GM10266 (cell line): ENCODE results near the gene TTC7B.

Experiments used
- DNase-seq: peaks from one replicate; pipeline ENCODE4 v3.0.0; 2012; ENCODE audit errors: extremely low spot score
- TF ChIP-seq, protein P1 (sequence below): IDR thresholded peaks from 2 replicates; pipeline ENCODE4 v1.5.1; 2012; ENCODE audit warnings: mild to moderate bottlenecking, low read depth; ENCODE audit not compliant: control insufficient read depth, insufficient read depth; ENCODE audit errors: missing control alignments

Gene TTC7B

DNA sequence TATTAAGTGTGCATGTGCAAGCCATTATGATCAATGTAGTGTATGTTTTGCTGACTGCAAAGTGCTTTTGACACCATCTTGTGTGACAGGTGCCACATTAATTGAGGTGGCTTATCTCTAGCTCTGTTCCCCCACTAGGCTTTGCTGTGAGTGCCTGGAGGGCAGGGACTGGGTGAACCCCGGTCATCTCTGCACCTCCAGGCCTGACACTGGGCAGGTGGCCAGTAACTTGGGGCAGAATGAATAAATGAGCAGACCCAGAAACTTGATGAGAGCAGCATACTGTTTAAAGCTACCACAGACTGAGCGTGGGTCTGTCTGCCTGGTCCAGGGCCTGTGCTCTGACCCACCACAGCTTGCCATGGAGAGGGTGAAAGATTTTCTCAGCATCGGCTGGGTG is 267.8 kb downstream of the TTC7B start:
- no peak for DNase-seq
- TF ChIP-seq, protein P1, sequence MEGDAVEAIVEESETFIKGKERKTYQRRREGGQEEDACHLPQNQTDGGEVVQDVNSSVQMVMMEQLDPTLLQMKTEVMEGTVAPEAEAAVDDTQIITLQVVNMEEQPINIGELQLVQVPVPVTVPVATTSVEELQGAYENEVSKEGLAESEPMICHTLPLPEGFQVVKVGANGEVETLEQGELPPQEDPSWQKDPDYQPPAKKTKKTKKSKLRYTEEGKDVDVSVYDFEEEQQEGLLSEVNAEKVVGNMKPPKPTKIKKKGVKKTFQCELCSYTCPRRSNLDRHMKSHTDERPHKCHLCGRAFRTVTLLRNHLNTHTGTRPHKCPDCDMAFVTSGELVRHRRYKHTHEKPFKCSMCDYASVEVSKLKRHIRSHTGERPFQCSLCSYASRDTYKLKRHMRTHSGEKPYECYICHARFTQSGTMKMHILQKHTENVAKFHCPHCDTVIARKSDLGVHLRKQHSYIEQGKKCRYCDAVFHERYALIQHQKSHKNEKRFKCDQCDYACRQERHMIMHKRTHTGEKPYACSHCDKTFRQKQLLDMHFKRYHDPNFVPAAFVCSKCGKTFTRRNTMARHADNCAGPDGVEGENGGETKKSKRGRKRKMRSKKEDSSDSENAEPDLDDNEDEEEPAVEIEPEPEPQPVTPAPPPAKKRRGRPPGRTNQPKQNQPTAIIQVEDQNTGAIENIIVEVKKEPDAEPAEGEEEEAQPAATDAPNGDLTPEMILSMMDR: no peak

DNA sequence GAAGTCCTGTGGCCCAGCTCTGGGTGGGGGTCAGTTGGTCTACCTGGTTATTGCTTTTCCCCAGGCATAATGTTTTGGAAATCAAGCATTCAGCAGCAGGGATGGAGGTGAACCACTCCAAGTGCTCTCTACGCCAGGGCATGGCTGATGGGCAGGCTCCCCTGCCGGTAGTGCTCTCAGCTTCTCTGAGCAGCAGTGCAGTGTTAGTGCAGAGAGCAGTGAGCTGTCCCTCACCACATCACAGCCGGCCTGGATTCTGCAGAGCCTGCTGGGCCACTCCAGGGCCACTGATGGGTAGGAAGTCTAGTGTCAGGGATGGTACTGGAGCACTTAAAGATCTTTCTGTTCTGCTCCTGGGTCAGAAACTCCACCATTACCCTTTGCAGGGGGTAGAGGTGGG is 268.3 kb downstream of the TTC7B start:
- TF ChIP-seq, protein P1: no peak
- DNase-seq: no peak

DNA sequence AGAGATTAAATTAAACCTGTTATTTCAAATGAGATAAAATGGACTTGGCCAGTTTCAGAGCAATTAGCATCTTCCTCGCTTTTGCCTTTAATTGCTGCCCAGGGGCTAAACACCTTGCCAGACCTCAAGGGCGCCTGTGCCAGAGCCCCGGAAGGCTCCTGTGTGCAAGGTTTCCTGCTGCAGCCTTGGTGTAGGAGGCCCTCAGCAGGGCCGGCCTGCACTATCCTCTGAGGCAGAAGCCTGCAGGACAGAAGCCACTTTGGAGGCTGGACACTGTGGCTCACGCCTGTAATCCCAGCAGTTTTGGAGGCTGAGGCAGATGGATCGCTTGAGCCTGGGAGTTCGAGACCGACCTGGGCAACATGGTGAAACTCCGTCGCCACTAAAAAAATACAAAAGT is 269.0 kb downstream of the TTC7B start:
- DNase-seq: no peak
- TF ChIP-seq, protein P1: no peak

DNA sequence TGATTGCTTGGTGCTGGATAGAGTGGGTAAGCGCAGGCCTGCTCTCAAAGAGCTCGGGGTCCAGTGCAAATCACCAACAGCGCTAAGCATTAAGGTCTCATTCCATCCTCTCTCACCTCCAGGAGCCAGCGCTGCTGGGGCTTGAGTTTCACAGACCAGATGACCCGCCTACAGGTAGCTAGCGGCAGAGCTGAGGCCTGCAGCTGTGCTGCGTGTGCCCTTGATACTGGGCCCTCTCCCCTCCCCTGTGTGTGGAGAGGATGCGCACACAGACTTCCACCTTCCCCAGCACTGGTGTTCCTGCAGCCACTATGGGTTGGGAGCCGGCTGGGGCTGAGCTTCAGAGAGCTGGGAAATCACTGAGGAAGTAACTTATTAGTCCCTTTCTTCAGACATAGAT is 269.5 kb downstream of the TTC7B start:
- TF ChIP-seq, protein P1: no peak
- DNase-seq: no peak

DNA sequence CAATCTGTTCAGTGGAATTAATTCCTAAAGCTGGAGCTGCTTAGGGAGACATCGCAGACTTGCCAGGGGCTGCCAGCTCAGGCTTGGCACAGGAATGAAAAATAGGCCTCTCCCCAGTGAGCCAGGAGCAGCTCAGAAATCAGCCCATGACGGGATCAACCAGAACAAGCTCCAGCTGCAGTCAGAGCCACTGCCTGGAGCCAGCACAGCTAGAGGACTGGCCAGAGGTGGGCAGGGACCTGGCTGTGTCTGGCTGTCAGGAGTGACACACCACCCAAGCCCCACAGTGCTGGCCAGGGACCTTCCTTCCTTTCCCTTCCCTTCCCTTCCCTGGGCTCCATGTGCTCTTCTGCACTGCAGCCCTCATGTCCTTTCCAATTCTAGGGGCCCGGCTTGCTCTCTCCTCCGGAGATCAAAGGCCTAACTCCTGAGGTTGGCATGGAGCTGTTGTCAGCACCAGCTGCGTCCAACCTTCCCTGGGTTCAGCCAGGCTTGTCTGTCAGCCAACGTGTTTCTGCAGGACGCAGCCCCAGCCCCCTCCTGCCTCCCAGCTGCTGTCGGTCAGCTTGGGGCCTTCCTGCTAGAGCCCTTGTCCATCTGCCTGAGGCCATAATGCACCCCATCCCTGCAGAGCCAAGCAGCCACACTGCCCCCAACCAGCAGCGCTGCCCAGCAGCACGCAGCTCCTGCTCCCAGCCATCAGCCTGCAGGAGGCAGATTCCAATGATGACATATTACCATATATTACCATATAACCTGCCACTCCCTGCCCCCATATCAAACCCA is 270.1 kb downstream of the TTC7B start:
- no peak for DNase-seq
- TF ChIP-seq, protein P1: no peak

DNA sequence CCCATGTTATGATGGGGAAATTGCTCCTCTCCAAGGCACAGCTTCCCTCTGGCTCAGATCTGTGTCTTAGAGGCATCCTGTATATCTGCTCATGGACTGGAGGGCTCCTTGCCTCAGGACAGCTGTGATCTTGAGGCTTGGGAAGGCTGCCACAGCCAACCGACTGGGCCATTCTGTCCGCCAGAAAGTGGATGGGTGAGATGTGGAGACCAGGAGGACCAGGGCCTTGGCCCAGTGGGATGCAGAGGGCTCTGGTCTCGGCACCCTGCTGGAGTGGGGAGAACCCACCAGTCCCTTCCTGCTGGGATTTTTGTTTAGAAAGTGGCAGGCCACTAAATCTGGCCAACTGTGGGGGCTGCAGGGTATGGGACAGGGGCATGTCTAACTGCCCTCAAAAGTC is 270.8 kb downstream of the TTC7B start:
- no peak for DNase-seq
- TF ChIP-seq, protein P1: no peak

DNA sequence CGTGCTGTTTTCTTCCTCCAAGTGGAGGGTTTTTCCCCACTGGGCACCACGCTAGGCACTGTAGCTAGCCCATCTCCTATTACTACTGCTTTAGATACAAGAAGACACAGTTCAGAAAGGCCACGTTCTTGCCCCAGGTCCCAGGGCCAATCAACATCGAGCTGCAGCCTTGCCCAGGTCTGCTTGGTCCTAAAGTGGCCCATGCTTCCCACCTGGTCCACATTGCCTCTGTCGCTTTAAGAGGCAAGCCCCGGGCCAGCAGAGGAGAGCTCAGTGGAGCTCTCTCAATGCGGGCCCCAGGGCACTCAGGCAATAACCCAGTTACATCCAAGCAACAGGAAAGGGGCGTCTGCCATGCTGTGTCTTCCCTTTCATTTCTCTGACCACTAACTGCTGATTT is 271.3 kb downstream of the TTC7B start:
- no peak for DNase-seq
- TF ChIP-seq, protein P1: no peak
